Measurements from ENCODE around the gene KMT2C.
"Not testable (repeated sequence)": the region's sequence is repeated elsewhere in the genome, so short reads cannot be mapped to it uniquely, and the experiment has no call there.

The KMT2C gene

GRCh38 chr7:152435384-152436110 is at the start of gene KMT2C:
Gene KMT2C (minus strand): TSS chr7:152436003. CDS start chr7:152435786, 217 bp downstream.
- DNase-seq (ENCODE audit: low spot score): peak; percentile 75

- DNase-seq (ENCODE audit: low spot score): no peak
Observed at GRCh38 chr7:152481082-152481481, 45.3 kb upstream of the KMT2C start.

DNA sequence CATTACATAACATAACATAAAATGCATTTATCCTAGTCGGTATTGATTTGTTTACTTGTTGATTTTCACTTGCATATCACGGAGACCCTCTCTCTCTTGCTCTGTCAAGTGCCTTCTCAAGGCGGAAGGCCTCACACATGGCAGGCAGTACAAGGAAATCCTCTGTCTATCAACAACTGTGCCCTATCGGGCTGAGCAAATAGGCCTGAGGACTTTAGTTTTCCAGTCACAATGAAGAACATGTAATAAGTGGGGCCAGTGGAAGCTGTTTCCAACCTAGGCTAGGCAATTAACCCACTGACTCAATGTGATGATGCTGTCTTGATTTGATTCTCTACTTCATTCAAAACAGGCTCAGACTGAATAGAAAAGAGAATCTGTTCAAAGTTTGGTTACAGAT is 44.9 kb upstream of the KMT2C start:
- DNase-seq (ENCODE audit: low spot score): no peak

DNA sequence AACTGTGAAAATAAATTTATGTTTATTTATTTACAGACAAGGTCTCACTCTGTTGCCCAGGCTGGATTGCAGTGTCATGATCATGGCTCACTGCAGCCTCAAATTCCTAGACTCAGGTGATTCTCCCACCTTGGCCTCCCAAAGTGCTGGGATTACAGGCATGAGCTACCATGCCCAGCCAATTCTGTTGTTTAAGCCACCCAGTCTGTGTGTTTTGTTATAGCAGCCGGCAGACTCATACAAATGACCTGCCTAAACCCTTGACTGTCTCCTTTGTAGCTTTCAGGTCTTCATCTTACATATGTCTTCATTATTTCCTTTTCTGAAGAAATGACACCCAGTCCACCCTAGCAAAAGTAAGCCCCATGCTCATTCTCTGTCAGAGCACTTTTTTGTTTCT is 43.8 kb upstream of the KMT2C start:
- DNase-seq (ENCODE audit: low spot score): no peak

GRCh38 chr7:152478140-152478539 is 42.3 kb upstream of the KMT2C start:
- DNase-seq (ENCODE audit: low spot score): no peak

DNA sequence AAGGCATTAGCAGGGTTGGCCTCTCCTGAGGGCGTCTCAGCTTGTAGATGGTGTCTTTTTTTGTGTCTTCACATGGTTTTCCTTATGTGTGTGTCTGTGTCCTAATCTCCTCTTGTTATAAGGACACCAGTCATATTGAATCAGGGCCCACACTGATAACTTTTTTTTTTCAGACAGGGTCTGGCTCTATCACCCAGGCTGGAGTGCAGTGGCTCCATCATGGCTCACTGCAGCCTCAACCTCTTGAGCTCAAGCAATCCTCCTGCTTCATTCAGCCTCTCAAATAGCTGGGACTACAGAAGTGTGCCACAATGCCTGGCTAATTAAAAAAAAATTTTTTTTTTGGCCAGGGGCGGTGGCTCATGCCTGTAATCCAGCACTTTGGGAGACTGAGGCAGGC is 41.3 kb upstream of the KMT2C start:
- no peak for DNase-seq (ENCODE audit: low spot score)

DNA sequence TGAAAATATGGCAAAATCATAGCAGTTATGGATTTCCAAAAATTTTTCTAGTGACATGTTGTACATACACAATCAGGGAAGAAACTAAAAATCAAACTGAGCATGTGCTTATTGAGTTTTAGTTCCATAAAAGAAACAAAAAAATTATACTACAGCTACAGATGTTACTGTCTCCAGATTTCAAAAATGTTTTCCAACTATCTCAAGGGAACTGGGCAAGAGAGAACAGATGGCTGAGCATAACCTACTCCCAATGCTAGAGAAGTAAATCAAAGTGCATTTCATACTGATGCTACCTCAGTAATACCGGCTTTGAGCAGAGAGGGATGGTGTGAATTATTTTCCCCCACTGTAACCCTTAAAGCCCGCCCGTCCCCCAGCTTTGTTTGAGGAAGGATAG is 40.7 kb upstream of the KMT2C start:
- no peak for DNase-seq (ENCODE audit: low spot score)

GRCh38 chr7:152471023-152471620 is 35.3 kb upstream of the KMT2C start:
- DNase-seq (ENCODE audit: low spot score): not testable (repeated sequence)

DNA sequence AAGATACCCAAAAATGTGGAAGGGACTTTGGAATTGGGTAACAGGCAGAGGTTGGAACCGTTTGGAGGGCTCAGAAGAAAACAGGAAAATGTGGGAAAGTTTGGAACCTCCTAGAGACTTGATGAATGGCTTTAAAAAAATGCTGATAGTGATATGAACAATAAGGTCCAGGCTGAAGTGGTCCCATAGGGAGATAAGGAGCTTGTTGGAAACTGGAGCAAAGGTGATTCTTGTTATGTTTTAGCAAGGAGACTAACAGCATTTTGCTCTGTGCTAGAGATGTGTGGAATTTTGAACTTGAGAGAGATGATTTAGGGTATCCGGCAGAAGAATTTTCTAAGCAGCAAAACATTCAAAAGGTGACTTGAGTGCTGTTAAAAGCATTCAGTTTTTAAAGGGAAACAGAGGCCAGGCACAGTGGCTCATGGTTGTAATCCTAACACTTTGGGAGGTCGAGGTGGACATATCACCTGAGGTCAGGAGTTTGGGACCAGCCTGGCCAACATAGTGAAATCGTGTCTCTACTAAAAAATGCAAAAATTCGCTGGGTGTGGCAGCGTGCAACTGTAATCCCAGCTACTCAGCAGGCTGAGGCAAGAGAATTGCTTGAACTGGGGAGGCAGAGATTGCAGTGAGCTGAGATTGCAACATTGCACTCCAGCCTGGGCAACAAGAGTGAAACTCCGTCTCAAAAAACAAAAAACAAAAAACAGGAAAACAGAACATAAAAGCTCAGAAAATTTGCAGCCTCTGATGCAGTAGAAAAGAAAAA is 34.6 kb upstream of the KMT2C start:
- not testable (repeated sequence) for DNase-seq (ENCODE audit: low spot score)

- not testable (repeated sequence) for DNase-seq (ENCODE audit: low spot score)
Observed at GRCh38 chr7:152469576-152469975, 33.8 kb upstream of the KMT2C start.

GRCh38 chr7:152467225-152467624 is 31.4 kb upstream of the KMT2C start:
- no peak for DNase-seq (ENCODE audit: low spot score)

GRCh38 chr7:152465119-152465387 is 29.2 kb upstream of the KMT2C start:
- DNase-seq (ENCODE audit: low spot score): no peak

DNA sequence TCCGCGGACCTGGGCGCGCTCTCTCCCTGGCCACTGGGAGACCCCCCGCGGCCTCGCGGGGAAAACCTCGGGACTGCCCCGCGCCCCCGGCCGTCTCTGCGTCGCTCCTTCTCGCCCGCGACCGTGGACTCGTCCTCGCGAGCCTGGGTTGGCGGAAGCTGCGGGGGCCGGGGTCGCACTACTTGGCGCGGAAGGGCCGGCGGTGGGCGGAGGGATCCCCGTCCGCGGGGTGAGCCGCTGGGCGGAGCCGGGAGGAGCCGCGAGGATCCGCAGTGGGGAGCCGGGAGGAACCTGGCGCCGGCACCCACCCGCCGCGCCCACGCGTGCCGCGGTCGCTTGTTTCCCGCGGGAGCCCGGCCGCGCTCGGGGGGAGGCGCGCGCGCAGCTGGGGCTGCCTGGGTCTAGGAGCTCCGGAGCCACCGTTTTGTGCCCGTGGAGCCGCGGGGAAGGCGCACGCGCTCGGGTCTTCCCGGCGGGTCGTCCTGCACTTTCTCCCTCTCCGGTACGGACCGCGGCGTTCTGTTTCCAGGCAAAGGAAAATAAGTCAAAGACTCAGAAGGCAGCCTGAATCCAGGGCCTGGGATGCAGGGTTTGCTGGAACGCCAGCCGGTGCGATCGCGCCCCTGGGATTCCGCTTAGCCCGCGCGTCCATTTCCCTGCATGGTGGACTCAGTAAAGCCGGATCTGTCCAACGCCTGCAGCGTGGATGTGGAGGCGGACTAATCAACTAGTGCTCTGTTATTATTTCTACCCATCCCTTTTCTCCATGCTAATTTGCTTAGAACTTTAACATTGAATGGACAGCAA is 28.7 kb upstream of the KMT2C start:
- peak; percentile 94 for DNase-seq (ENCODE audit: low spot score)

GRCh38 chr7:152463709-152464311 is 28.0 kb upstream of the KMT2C start:
- peak; percentile 99 for DNase-seq (ENCODE audit: low spot score)

DNA sequence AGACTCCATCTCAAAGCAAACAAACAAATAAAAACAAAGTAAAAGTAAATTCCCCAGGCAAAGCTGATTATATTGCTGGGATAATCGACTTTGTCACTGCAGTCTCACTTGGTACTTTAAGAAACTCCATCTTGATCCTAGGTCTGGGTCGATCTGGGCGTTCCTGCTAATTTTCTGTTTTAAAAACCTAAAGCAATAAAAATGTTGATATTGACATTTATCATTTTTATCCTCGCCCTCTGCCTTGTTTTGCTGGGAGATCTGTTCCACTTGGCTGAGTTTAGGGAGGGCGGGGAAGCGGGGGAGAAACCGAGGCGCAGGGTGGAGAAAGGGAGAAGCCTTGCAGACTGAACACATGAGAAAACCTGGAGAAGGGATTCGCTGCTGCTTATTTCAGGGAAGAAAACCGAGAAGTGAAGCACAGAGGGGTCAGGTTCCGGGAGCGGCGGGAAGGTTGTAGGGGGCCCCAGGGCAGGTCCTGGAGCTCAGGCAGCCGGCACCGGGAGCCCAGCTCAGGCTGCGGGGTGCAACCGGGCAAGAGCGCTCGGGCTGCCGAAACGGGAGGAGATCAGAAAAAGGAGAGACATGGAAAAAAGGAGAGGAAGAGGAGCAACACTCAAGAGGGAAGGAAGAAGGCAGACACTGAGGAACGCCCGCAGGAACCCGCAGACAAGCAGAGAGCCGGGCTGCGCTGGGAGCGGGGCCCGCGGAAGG is 27.3 kb upstream of the KMT2C start:
- DNase-seq (ENCODE audit: low spot score): peak; percentile 49

DNA sequence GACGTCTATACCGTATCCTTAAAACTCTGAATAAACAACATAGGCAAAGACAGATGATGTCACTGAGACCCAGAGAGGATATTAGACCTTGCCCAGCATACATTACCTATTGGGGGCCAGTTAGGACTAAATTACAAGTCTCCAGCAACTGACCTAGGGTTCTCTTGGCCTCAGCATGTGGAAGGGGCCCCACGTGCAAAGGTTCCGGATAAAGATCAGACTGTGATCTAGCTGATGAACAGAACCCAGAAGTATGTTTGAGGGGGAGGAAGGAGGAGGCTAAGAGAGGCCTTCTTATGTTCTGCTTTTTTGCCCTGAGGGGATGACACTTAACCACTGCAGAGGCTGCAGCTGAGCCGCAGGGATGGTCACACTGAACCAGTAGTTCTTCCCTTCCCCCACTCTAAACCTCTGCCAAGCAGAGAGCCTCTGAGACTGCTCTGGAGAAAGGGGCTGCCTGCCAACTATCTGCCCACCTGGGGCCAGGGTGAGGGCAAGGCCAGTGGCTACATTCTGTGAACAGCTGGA is 24.0 kb upstream of the KMT2C start:
- DNase-seq (ENCODE audit: low spot score): no peak

- no peak for DNase-seq (ENCODE audit: low spot score)
Observed at GRCh38 chr7:152451356-152451755, 15.6 kb upstream of the KMT2C start.

DNA sequence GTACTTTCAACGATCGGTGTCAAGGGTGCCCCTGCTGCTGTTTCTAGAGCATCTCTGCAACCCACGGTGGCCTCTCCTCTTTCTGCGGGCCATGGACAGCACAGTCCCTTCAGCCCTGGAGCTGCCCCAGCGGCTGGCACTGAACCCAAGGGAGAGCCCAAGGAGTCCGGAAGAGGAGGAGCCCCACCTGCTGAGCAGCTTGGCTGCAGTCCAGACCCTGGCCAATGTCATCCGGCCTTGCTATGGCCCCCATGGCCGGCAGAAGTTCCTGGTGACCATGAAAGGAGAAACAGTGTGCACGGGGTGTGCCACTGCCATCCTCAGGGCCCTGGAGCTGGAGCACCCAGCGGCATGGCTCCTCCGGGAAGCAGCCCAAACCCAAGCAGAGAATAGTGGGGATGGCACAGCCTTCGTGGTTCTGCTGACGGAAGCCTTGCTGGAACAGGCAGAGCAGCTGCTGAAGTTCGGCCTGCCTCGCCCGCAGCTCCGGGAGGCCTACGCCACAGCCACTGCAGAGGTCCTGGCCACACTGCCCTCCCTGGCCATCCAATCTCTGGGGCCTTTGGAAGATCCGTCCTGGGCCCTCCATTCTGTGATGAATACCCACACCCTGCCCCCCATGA is 9.7 kb upstream of the KMT2C start:
- DNase-seq (ENCODE audit: low spot score): not testable (repeated sequence)

DNA sequence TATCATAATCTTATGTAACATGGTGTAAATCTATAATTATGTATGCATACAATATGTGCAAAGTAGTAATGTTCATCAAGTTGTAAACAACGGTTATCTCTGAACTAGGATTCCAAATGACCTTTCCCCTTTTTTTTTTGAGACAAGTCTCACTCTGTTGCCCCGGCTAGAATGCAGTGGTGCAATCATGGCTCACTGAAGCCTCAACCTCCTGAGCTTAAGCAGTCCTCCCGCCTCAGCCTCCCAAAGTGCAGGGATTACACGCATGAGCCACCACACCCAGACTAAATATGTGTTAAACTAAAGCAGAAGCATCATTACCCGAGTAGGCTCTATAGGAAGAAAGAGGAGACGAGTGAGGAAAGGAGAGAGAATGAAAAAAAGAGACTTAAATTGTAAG is 7.8 kb upstream of the KMT2C start:
- DNase-seq (ENCODE audit: low spot score): no peak

- DNase-seq (ENCODE audit: low spot score): no peak
Observed at GRCh38 chr7:152442330-152442835, 6.6 kb upstream of the KMT2C start.
